Endodermal cell (in vitro differentiated cells): ENCODE measurements around the gene LIMS2. TPM values are rescaled to one million over a fixed set of nuclear protein-coding genes. Genes with fewer than 3 reads are reported as not detected.

Experiments
- DNase-seq: peaks from one replicate; pipeline ENCODE4 v3.0.0-alpha.2; 2017
- H3K27ac ChIP-seq: 2 replicates; pipeline ENCODE4 v1.5.1; 2013; ENCODE audit warnings: mild to moderate bottlenecking, low read depth, low read length, moderate library complexity
- H3K27me3 ChIP-seq: 2 replicates; pipeline ENCODE4 v1.6.1; 2013; ENCODE audit warnings: mild to moderate bottlenecking, low read length, moderate library complexity; ENCODE audit not compliant: insufficient read depth, control insufficient read depth, poor library complexity, severe bottlenecking
- H3K36me3 ChIP-seq: 2 replicates; pipeline ENCODE4 v1.7.0; 2013; ENCODE audit warnings: mild to moderate bottlenecking, low read length, moderate library complexity; ENCODE audit not compliant: control insufficient read depth, insufficient read depth
- H3K4me1 ChIP-seq: one replicate; pipeline ENCODE4 v1.7.0; 2013; ENCODE audit warnings: low read length; ENCODE audit not compliant: control insufficient read depth, insufficient read depth
- H3K4me3 ChIP-seq: 2 replicates; pipeline ENCODE4 v1.5.1; 2013; ENCODE audit warnings: mild to moderate bottlenecking, low read length, moderate library complexity
- H3K9ac ChIP-seq: 2 replicates; pipeline ENCODE4 v1.6.1; 2013; ENCODE audit warnings: mild to moderate bottlenecking, low read length, moderate library complexity; ENCODE audit not compliant: poor library complexity, severe bottlenecking; ENCODE audit errors: extremely low read depth
- H3K9me3 ChIP-seq: 2 replicates; pipeline ENCODE4 v1.6.1; 2013; ENCODE audit warnings: mild to moderate bottlenecking, low read length, moderate library complexity; ENCODE audit not compliant: control insufficient read depth
- H3K27ac Mint-ChIP-seq: 2 replicates; pipeline ENCODE4 v1.8.0; 2020; ENCODE audit warnings: mixed read lengths
- H3K27me3 Mint-ChIP-seq: 2 replicates; pipeline ENCODE4 v1.8.0; 2021; ENCODE audit warnings: mild to moderate bottlenecking, mixed read lengths; ENCODE audit not compliant: insufficient read depth
- H3K36me3 Mint-ChIP-seq: 2 replicates; pipeline ENCODE4 v1.8.0; 2020; ENCODE audit warnings: low read depth, mixed read lengths
- H3K4me1 Mint-ChIP-seq: 2 replicates; pipeline ENCODE4 v1.8.0; 2020; ENCODE audit warnings: mixed read lengths
- H3K4me3 Mint-ChIP-seq: 2 replicates; pipeline ENCODE4 v1.8.0; 2020; ENCODE audit warnings: mild to moderate bottlenecking, moderate library complexity, mixed read lengths
- H3K9me3 Mint-ChIP-seq: 2 replicates; pipeline ENCODE4 v1.8.0; 2020; ENCODE audit warnings: mild to moderate bottlenecking, mixed read lengths
- CTCF ChIP-seq: fragments of 200-600 bp; sonication (generic); conservative IDR thresholded peaks from 2 replicates; pipeline ENCODE4 v1.5.0; 2021; ENCODE audit warnings: antibody characterized with exemption, mild to moderate bottlenecking
- WGBS, 2 experiments: methylation state at CpG; one replicate each; pipeline versions ENCODE4 v1.1.5 to v1.1.7; 2013; ENCODE audit warnings: missing lambda C conversion rate in 2 of 2, mixed read lengths in 1 of 2; ENCODE audit not compliant: insufficient coverage in 1 of 2, insufficient read length in 1 of 2; 5-methylcytosine and 5-hydroxymethylcytosine counted together
- total RNA-seq, 2 donors: library from RNA; stranded (reverse); fragmentation: NEBNext Ultra II Directional in 1 of 2; extraction: Animal tissue kit (Norgen Biotek cat#: 25700) in 1 of 2; gene quantifications; 2 replicates in 1 of 2; 3 replicates in 1 of 2; pipeline ENCODE4 v1.2.1, GENCODE V29; 2021

The LIMS2 gene
- total RNA-seq, 2 donors from 2014 or later = 3.9 to 9.8 TPM

GRCh38 chr2:127634626-127635379 lies 40.5 kb downstream of the LIMS2 start:
- H3K36me3 Mint-ChIP-seq = no peaks in the 10 kb centered on the region
- Histone ChIP-seq H3K27ac (no peak overlapping the region), H3K9me3 (no peaks in the 10 kb centered on the region), H3K36me3 (no peaks in the 10 kb centered on the region), H3K4me3 (no peak overlapping the region), H3K4me1 (peaks cover 7% of the 10 kb centered on the region), H3K27me3 (no peaks in the 10 kb centered on the region), H3K9ac (no peak overlapping the region)
- H3K27ac Mint-ChIP-seq = no peak overlapping the region
- H3K27me3 Mint-ChIP-seq = no peaks in the 10 kb centered on the region
- no peak for DNase-seq
- no peak for TF ChIP-seq CTCF
- WGBS, 2 experiments = 90 to 96% methylated on average over 5 to 17 of the region's 17 CpGs
- H3K9me3 Mint-ChIP-seq = no peaks in the 10 kb centered on the region
- H3K4me1 Mint-ChIP-seq = peaks cover 5% of the 10 kb centered on the region
- H3K4me3 Mint-ChIP-seq = no peak overlapping the region

- Histone ChIP-seq H3K27ac (no peak overlapping the region), H3K4me1 (peaks cover 7% of the 10 kb centered on the region), H3K9ac (no peak overlapping the region), H3K36me3 (no peaks in the 10 kb centered on the region), H3K27me3 (no peaks in the 10 kb centered on the region), H3K4me3 (no peak overlapping the region), H3K9me3 (no peaks in the 10 kb centered on the region)
- WGBS, 2 experiments = 95 to 100% methylated on average over 5 to 16 of the region's 16 CpGs
- H3K4me1 Mint-ChIP-seq = peaks cover 5% of the 10 kb centered on the region
- H3K27ac Mint-ChIP-seq = no peak overlapping the region
- no peak overlapping the region for H3K4me3 Mint-ChIP-seq
- no peaks in the 10 kb centered on the region for H3K9me3 Mint-ChIP-seq
- H3K36me3 Mint-ChIP-seq = no peaks in the 10 kb centered on the region
- no peak for DNase-seq
- H3K27me3 Mint-ChIP-seq = no peaks in the 10 kb centered on the region
- no peak for TF ChIP-seq CTCF
Observed at GRCh38 chr2:127634066-127634617, 41.2 kb downstream of the LIMS2 start.

- no peak for TF ChIP-seq CTCF
- no peaks in the 10 kb centered on the region for H3K9me3 Mint-ChIP-seq
- H3K27ac ChIP-seq = no peak overlapping the region
Observed at GRCh38 chr2:127633556-127634065, 41.7 kb downstream of the LIMS2 start.

More at GRCh38 chr2:127633556-127634065, 41.7 kb downstream of the LIMS2 start:
- WGBS, 2 experiments = 92 to 95% methylated on average over 9 of the region's 9 CpGs
- Histone ChIP-seq H3K4me3 (no peak overlapping the region), H3K9ac (no peak overlapping the region), H3K4me1 (peaks cover 7% of the 10 kb centered on the region), H3K27me3 (no peaks in the 10 kb centered on the region), H3K9me3 (no peaks in the 10 kb centered on the region), H3K36me3 (no peaks in the 10 kb centered on the region)
- no peak for DNase-seq
- Mint-ChIP-seq H3K27ac (no peak overlapping the region), H3K4me3 (no peak overlapping the region), H3K4me1 (peaks cover 10% of the 10 kb centered on the region), H3K27me3 (no peaks in the 10 kb centered on the region), H3K36me3 (no peaks in the 10 kb centered on the region)
